SK-N-SH treated with all-trans-retinoic acid at 6 μM for 48 hours (cell line): ENCODE measurements around the gene KIAA0753.
"Not testable (repeated sequence)": the region's sequence is repeated elsewhere in the genome, so short reads cannot be mapped to it uniquely, and the experiment has no call there.

Experiments
- ATAC-seq: fragments of 200-7000 bp; cut with Tn5 transposase; 3 replicates; pipeline ENCODE4 v1.9.1; 2020; ENCODE audit warnings: mild to moderate bottlenecking, moderate library complexity
- BACH2 ChIP-seq: fragments of 250-450 bp; sonication (Bioruptor Pico); IDR thresholded peaks from 2 replicates; pipeline ENCODE4 v1.9.0; 2021; ENCODE audit warnings: mild to moderate bottlenecking, borderline replicate concordance
- CSDC2 ChIP-seq: fragments of 250-450 bp; sonication (Bioruptor Pico); IDR thresholded peaks from 2 replicates; pipeline ENCODE4 v1.5.0; 2020; ENCODE audit warnings: mild to moderate bottlenecking, moderate library complexity
- GLIS3 ChIP-seq: fragments of 250-450 bp; sonication (Bioruptor Pico); IDR thresholded peaks from 2 replicates; pipeline ENCODE4 v1.5.0; 2020; ENCODE audit warnings: mild to moderate bottlenecking, moderate library complexity
- ISL1 ChIP-seq: fragments of 250-450 bp; sonication (Bioruptor Pico); IDR thresholded peaks from 2 replicates; pipeline ENCODE4 v2.1.2; 2022; ENCODE audit warnings: mild to moderate bottlenecking, moderate library complexity
- OSR1 ChIP-seq: fragments of 250-450 bp; sonication (Bioruptor Pico); IDR thresholded peaks from 2 replicates; pipeline ENCODE4 v1.8.0; 2022; ENCODE audit warnings: moderate library complexity, mild to moderate bottlenecking, inconsistent platforms
- POU6F1 ChIP-seq: fragments of 250-450 bp; sonication (Bioruptor Pico); IDR thresholded peaks from 2 replicates; pipeline ENCODE4 v1.8.0; 2021; ENCODE audit warnings: low read depth, mild to moderate bottlenecking, moderate library complexity, borderline replicate concordance
- RARB ChIP-seq: fragments of 250-450 bp; sonication (Bioruptor Pico); IDR thresholded peaks from 2 replicates; pipeline ENCODE4 v1.8.0; 2021; ENCODE audit warnings: mild to moderate bottlenecking, moderate library complexity
- SNAI2 ChIP-seq: fragments of 250-450 bp; sonication (Bioruptor Pico); IDR thresholded peaks from 2 replicates; pipeline ENCODE4 v1.5.0; 2020; ENCODE audit warnings: mild to moderate bottlenecking, moderate library complexity
- TCF4 ChIP-seq: fragments of 250-450 bp; sonication (Bioruptor Pico); IDR thresholded peaks from 2 replicates; pipeline ENCODE4 v1.8.0; 2021; ENCODE audit warnings: mild to moderate bottlenecking, moderate library complexity, borderline replicate concordance
- TOX ChIP-seq: fragments of 250-450 bp; sonication (Bioruptor Pico); IDR thresholded peaks from 2 replicates; pipeline ENCODE4 v1.8.0; 2021; ENCODE audit warnings: mild to moderate bottlenecking, moderate library complexity, borderline replicate concordance
- TSHZ2 ChIP-seq: fragments of 250-450 bp; sonication (Bioruptor Pico); IDR thresholded peaks from 2 replicates; pipeline ENCODE4 v1.5.0; 2020; ENCODE audit warnings: mild to moderate bottlenecking, moderate library complexity
- ZFP3 ChIP-seq: fragments of 250-450 bp; sonication (Bioruptor Pico); IDR thresholded peaks from 2 replicates; pipeline ENCODE4 v1.5.0; 2020; ENCODE audit warnings: mild to moderate bottlenecking, moderate library complexity
- ZNF70 ChIP-seq: fragments of 450-650 bp; formaldehyde crosslinking; IDR thresholded peaks from 2 replicates; pipeline ENCODE4 v1.5.0; 2020; ENCODE audit warnings: mild to moderate bottlenecking, moderate library complexity
- ZNF8 ChIP-seq: fragments of 450-650 bp; formaldehyde crosslinking; IDR thresholded peaks from 2 replicates; pipeline ENCODE4 v1.5.0; 2020; ENCODE audit warnings: mild to moderate bottlenecking, moderate library complexity
- TF ChIP-seq, protein P1 (sequence below): fragments of 250-450 bp; sonication (Bioruptor Pico); IDR thresholded peaks from 2 replicates; pipeline ENCODE4 v1.8.0; 2020; ENCODE audit warnings: mild to moderate bottlenecking, moderate library complexity, borderline replicate concordance
- TF ChIP-seq, protein P2 (sequence below): fragments of 250-450 bp; sonication (Bioruptor Pico); IDR thresholded peaks from 2 replicates; pipeline ENCODE4 v1.5.1; 2021; ENCODE audit warnings: mild to moderate bottlenecking, moderate library complexity
- TF ChIP-seq, protein P3 (sequence below): fragments of 250-450 bp; sonication (Bioruptor Pico); IDR thresholded peaks from 2 replicates; pipeline ENCODE4 v1.5.1; 2020; ENCODE audit warnings: low read depth, mild to moderate bottlenecking, moderate library complexity

KIAA0753 gene

GRCh38 chr17:6657633-6658287, 17.2 kb upstream of the KIAA0753 start:
- ATAC-seq: no peak
- no peak for TF ChIP-seq ZFP3 (CRISPR knock-in tag)
- no peak for TF ChIP-seq TOX (CRISPR knock-in tag)
- no peak for TF ChIP-seq CSDC2 (CRISPR knock-in tag)
- TF ChIP-seq BACH2 (CRISPR knock-in tag): no peak
- TF ChIP-seq, protein P1, sequence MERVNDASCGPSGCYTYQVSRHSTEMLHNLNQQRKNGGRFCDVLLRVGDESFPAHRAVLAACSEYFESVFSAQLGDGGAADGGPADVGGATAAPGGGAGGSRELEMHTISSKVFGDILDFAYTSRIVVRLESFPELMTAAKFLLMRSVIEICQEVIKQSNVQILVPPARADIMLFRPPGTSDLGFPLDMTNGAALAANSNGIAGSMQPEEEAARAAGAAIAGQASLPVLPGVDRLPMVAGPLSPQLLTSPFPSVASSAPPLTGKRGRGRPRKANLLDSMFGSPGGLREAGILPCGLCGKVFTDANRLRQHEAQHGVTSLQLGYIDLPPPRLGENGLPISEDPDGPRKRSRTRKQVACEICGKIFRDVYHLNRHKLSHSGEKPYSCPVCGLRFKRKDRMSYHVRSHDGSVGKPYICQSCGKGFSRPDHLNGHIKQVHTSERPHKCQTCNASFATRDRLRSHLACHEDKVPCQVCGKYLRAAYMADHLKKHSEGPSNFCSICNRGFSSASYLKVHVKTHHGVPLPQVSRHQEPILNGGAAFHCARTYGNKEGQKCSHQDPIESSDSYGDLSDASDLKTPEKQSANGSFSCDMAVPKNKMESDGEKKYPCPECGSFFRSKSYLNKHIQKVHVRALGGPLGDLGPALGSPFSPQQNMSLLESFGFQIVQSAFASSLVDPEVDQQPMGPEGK (CRISPR knock-in tag): no peak
- TF ChIP-seq, protein P2, sequence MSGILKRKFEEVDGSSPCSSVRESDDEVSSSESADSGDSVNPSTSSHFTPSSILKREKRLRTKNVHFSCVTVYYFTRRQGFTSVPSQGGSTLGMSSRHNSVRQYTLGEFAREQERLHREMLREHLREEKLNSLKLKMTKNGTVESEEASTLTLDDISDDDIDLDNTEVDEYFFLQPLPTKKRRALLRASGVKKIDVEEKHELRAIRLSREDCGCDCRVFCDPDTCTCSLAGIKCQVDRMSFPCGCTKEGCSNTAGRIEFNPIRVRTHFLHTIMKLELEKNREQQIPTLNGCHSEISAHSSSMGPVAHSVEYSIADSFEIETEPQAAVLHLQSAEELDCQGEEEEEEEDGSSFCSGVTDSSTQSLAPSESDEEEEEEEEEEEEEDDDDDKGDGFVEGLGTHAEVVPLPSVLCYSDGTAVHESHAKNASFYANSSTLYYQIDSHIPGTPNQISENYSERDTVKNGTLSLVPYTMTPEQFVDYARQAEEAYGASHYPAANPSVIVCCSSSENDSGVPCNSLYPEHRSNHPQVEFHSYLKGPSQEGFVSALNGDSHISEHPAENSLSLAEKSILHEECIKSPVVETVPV: no peak
- no peak for TF ChIP-seq TCF4
- TF ChIP-seq, protein P3, sequence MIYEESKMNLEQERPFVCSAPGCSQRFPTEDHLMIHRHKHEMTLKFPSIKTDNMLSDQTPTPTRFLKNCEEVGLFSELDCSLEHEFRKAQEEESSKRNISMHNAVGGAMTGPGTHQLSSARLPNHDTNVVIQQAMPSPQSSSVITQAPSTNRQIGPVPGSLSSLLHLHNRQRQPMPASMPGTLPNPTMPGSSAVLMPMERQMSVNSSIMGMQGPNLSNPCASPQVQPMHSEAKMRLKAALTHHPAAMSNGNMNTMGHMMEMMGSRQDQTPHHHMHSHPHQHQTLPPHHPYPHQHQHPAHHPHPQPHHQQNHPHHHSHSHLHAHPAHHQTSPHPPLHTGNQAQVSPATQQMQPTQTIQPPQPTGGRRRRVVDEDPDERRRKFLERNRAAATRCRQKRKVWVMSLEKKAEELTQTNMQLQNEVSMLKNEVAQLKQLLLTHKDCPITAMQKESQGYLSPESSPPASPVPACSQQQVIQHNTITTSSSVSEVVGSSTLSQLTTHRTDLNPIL (CRISPR knock-in tag): no peak
- no peak for TF ChIP-seq ISL1 (CRISPR knock-in tag)
- no peak for TF ChIP-seq ZNF8
- TF ChIP-seq TSHZ2 (CRISPR knock-in tag): no peak
- TF ChIP-seq SNAI2 (CRISPR knock-in tag): no peak
- TF ChIP-seq GLIS3: no peak
- no peak for TF ChIP-seq ZNF70 (CRISPR knock-in tag)
- no peak for TF ChIP-seq OSR1 (CRISPR knock-in tag)

DNA sequence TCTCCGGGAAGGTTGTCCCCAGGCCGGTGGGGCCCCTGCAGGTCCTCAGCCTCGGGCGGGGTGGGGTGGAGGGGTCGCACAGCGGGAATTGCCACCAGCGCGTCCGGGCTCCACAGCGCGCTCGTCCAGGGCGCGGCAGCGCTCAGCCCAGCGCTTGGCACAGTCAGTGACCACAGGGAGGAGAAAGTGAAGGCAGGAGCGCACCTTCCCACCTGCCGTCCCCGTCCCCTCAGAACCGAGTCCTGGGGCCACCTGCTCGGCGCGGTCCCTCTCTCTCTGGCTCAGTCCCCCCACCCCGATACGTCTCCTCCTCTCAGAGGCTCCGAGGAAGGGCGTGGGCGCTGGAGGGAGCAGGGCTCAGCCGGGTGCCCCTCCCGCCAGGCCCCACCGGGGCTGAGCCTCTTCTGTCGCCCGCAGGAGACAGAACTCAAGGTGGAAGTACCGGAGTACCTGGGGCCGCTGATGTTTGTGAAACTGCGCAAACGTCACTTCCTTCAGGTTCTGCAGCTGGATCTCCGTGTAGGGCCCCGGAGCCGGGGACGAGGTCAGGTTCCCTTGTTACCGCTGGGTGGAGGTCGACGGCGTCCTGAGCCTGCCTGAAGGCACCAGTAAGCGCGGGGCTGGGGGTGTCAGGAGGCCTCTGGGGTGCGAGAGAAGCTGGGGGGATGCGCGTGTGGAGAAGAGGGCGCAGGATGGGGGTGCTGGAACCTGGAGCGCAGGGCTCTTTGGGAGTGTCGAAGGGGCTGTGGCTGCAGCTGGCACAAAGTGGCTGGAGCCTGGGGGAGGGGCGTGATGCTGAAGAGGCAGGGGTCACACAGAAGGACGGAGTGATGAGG, 16.5 kb upstream of the KIAA0753 start:
- peak; percentile 32 for ATAC-seq

- not testable (repeated sequence) for ATAC-seq
Observed at GRCh38 chr17:6655732-6656361, 15.3 kb upstream of the KIAA0753 start.

GRCh38 chr17:6654841-6655731, 14.6 kb upstream of the KIAA0753 start:
- no peak for ATAC-seq
- TF ChIP-seq RARB (CRISPR knock-in tag) (no peak), ZFP3 (CRISPR knock-in tag) (no peak), ISL1 (CRISPR knock-in tag) (no peak), BACH2 (CRISPR knock-in tag) (no peak), SNAI2 (CRISPR knock-in tag) (no peak), ZNF70 (CRISPR knock-in tag) (no peak), POU6F1 (no peak)
- TF ChIP-seq, protein P2: no peak
- TF ChIP-seq, protein P3 (CRISPR knock-in tag): no peak
